GM12878 (cell line): ENCODE measurements around the gene CATSPERZ. TPM values are rescaled to one million over a fixed set of nuclear protein-coding genes. Genes with fewer than 3 reads are reported as not detected.

ENCODE experiments used
- ATAC-seq: fragments of 200-7000 bp; cut with Tn5 transposase; 3 replicates; pipeline ENCODE4 v1.9.1; 2020; ENCODE audit warnings: mild to moderate bottlenecking, moderate library complexity
- BruUV-seq: library from RNA; stranded (reverse); fragments of 400-500 nt; replicated peaks from 2 replicates; lab custom pipeline; 2021; lab: Mats Ljungman, UMichigan
- CTCF ChIA-PET: fragments of 300-600 bp; sonication (Branson Sonifier 250); formaldehyde crosslinking; extraction: SDS; loops from one replicate; lab custom pipeline; 2021; ENCODE audit warnings: inconsistent platforms; lab: Yijun Ruan, JAX
- POLR2A ChIA-PET: fragments of 350-600 bp; formaldehyde crosslinking; extraction: SDS; loops from one replicate; lab custom pipeline; 2021; ENCODE audit warnings: inconsistent platforms; lab: Charles Lee
- RAD21 ChIA-PET: fragments of 300-600 bp; sonication (Branson Sonifier 250); formaldehyde crosslinking; loops from one replicate; lab custom pipeline; 2023; ENCODE audit warnings: antibody characterized with exemption; ENCODE audit not compliant: unreplicated experiment; lab: Charles Lee
- SMC1A ChIA-PET: fragments of 300-600 bp; sonication (Branson Sonifier 250); formaldehyde crosslinking; loops from one replicate; lab custom pipeline; 2023; ENCODE audit not compliant: unreplicated experiment, uncharacterized antibody; lab: Charles Lee
- DNase-seq: peaks from one replicate; pipeline ENCODE4 v3.0.0-alpha.2; 2011; ENCODE audit warnings: low read depth, low spot score
- FAIRE-seq: peaks from 3 replicates; lab custom pipeline; 2011; peaks lifted over from hg19 to GRCh38; lab: Jason Lieb, UNC
- H2AFZ ChIP-seq: 2 replicates; pipeline ENCODE4 v1.6.0; 2011; ENCODE audit warnings: low read depth, low read length, control low read depth; ENCODE audit not compliant: control insufficient read depth
- H3K27ac ChIP-seq: 2 replicates; pipeline ENCODE4 v1.5.1; 2011; ENCODE audit warnings: control low read depth; ENCODE audit not compliant: control insufficient read depth, insufficient read depth
- H3K27me3 ChIP-seq, 2 experiments: replicated peaks in 1 of 2; 2 replicates each; pipeline versions ENCODE4 v1.6.0 to v1.6.1; 2011; ENCODE audit warnings: low read length in 1 of 2; ENCODE audit not compliant: control insufficient read depth in 2 of 2, insufficient read depth in 2 of 2
- H3K36me3 ChIP-seq, 2 experiments: 2 replicates each; pipeline ENCODE4 v1.5.1; 2011; ENCODE audit warnings: low read length in 1 of 2; ENCODE audit not compliant: control insufficient read depth in 2 of 2, insufficient read depth in 2 of 2
- H3K4me1 ChIP-seq: 2 replicates; pipeline ENCODE4 v1.6.1; 2011; ENCODE audit warnings: mild to moderate bottlenecking, low read length, moderate library complexity, mixed read lengths; ENCODE audit not compliant: control insufficient read depth, insufficient read depth
- H3K4me2 ChIP-seq: 2 replicates; pipeline ENCODE4 v1.6.0; 2011; ENCODE audit warnings: control low read depth; ENCODE audit not compliant: control insufficient read depth, insufficient read depth
- H3K4me3 ChIP-seq: fragments of 200-600 bp; sonication (generic); 2 replicates; pipeline ENCODE4 v1.5.1; 2016
- H3K79me2 ChIP-seq: 2 replicates; pipeline ENCODE4 v1.6.0; 2011; ENCODE audit warnings: low read length; ENCODE audit not compliant: control insufficient read depth, insufficient read depth
- H3K9ac ChIP-seq: 2 replicates; pipeline ENCODE4 v1.8.0; 2011; ENCODE audit warnings: low read length, control low read depth, mixed read lengths; ENCODE audit not compliant: control insufficient read depth, insufficient read depth
- H3K9me3 ChIP-seq: replicated peaks from 3 replicates; pipeline ENCODE4 v1.5.1; 2011; ENCODE audit warnings: mild to moderate bottlenecking, low read length; ENCODE audit not compliant: control insufficient read depth, insufficient read depth
- H4K20me1 ChIP-seq: 2 replicates; pipeline ENCODE4 v1.6.0; 2011; ENCODE audit not compliant: control insufficient read depth, insufficient read depth
- ASH2L ChIP-seq: fragments of 300-600, 200-600 bp; sonication (generic); IDR thresholded peaks from 2 replicates; pipeline ENCODE4 v1.6.1; 2017; ENCODE audit warnings: low read depth, mild to moderate bottlenecking, borderline replicate concordance
- EZH2 ChIP-seq: IDR thresholded peaks from 2 replicates; pipeline ENCODE4 v1.6.1; 2012; ENCODE audit warnings: low read depth, mild to moderate bottlenecking, control low read depth, inconsistent platforms, low read length, borderline replicate concordance; ENCODE audit not compliant: control insufficient read depth
- HDAC2 ChIP-seq: fragments of 200-600 bp; sonication (generic); IDR thresholded peaks from 2 replicates; pipeline ENCODE4 v1.6.1; 2017
- HDAC6 ChIP-seq: fragments of 200-600 bp; sonication (generic); IDR thresholded peaks from one replicate; pipeline ENCODE4 v1.8.0; 2017; ENCODE audit warnings: antibody characterized with exemption; ENCODE audit not compliant: unreplicated experiment
- KLF5 ChIP-seq: fragments of 450-650 bp; IDR thresholded peaks from 2 replicates; pipeline ENCODE4 v1.6.1; 2014; ENCODE audit warnings: mild to moderate bottlenecking; ENCODE audit not compliant: partially characterized antibody
- NFYA ChIP-seq: IDR thresholded peaks from 2 replicates; pipeline ENCODE4 v1.6.1; 2011; ENCODE audit warnings: low read depth, mild to moderate bottlenecking, low read length, improper control_type of control experiment, borderline replicate concordance
- NR2C1 ChIP-seq: fragments of 450-650 bp; IDR thresholded peaks from 2 replicates; pipeline ENCODE4 v1.6.1; 2017; ENCODE audit warnings: antibody characterized with exemption, mild to moderate bottlenecking, moderate library complexity
- NR2F1 ChIP-seq: fragments of 450-650 bp; conservative IDR thresholded peaks from 2 replicates; pipeline ENCODE4 v1.6.1; 2017; ENCODE audit warnings: mild to moderate bottlenecking
- PAX5 ChIP-seq: IDR thresholded peaks from 2 replicates; pipeline ENCODE4 v1.6.1; 2011; ENCODE audit warnings: low read depth, low read length, borderline replicate concordance
- SMAD5 ChIP-seq: IDR thresholded peaks from 2 replicates; pipeline ENCODE4 v1.6.1; 2016; ENCODE audit warnings: antibody characterized with exemption, low read depth
- SMARCA5 ChIP-seq: fragments of 450-650 bp; IDR thresholded peaks from 2 replicates; pipeline ENCODE4 v1.6.1; 2017; ENCODE audit warnings: mild to moderate bottlenecking
- SREBF2 ChIP-seq: IDR thresholded peaks from 2 replicates; pipeline ENCODE4 v1.6.1; 2012; ENCODE audit warnings: mild to moderate bottlenecking, low read length
- SUZ12 ChIP-seq: fragments of 200-600 bp; sonication (generic); IDR thresholded peaks from one replicate; pipeline ENCODE4 v1.6.1; 2018; ENCODE audit warnings: antibody characterized with exemption, mild to moderate bottlenecking; ENCODE audit not compliant: unreplicated experiment
- TAF1 ChIP-seq: IDR thresholded peaks from 2 replicates; pipeline ENCODE4 v1.6.1; 2011; ENCODE audit warnings: mild to moderate bottlenecking, low read depth, low read length, borderline replicate concordance
- TARDBP ChIP-seq: IDR thresholded peaks from 2 replicates; pipeline ENCODE4 v1.6.1; 2016; ENCODE audit warnings: borderline replicate concordance
- TCF3 ChIP-seq: IDR thresholded peaks from 2 replicates; pipeline ENCODE4 v1.6.1; 2012; ENCODE audit warnings: low read depth, mild to moderate bottlenecking, low read length, borderline replicate concordance; ENCODE audit not compliant: insufficient read depth
- TCF7 ChIP-seq: IDR thresholded peaks from 2 replicates; pipeline ENCODE4 v1.6.1; 2014; ENCODE audit warnings: antibody characterized with exemption, borderline replicate concordance
- WGBS: methylation state at CpG from one replicate; pipeline ENCODE4 v1.1.6; 2016; ENCODE audit warnings: low lambda C conversion rate; ENCODE audit not compliant: insufficient replicate concordance, insufficient coverage; ENCODE audit errors: missing lambda C conversion rate; 5-methylcytosine and 5-hydroxymethylcytosine counted together
- in situ Hi-C: fragments of 300-500 bp; cut with MboI; formaldehyde crosslinking; loops from 9 replicates; pipeline ENCODE4 v1.14.3; 2018; ENCODE audit warnings: mixed read lengths
- intact Hi-C: fragments of 100-400 bp; cut with micrococcal nuclease; formaldehyde crosslinking; loops from one replicate; pipeline ENCODE4 v1.14.2; 2022; ENCODE audit not compliant: unreplicated experiment
- polyA plus RNA-seq, 11 experiments: library from polyadenylated mRNA; depleted of rRNA in 4 of 11; unstranded in 6 of 11; stranded (reverse) in 5 of 11; fragments of >200 nt; fragmentation: Nextera tagmentation in 4 of 11; fragmentation: Illumina TruSeq in 1 of 11; extraction: Ambion mirVana in 4 of 11; extraction: Trizol in 1 of 11; gene quantifications; 1 replicate in 1 of 11; 2 replicates in 10 of 11; pipeline versions ENCODE4 v1.2.1 to v1.2.3, GENCODE V29; 2011 to 2016; ENCODE audit warnings: inconsistent platforms in 2 of 11, missing spikeins in 2 of 11, low read depth in 1 of 11
- total RNA-seq, 4 experiments: library from RNA; depleted of rRNA in 3 of 4; stranded (reverse); fragments of >200 nt in 3 of 4; fragmentation: Illumina TruSeq in 1 of 4; extraction: Trizol in 1 of 4; gene quantifications; 2 replicates each; pipeline versions ENCODE4 v1.2.1 to v1.2.3, GENCODE V29; 2013 to 2021
- TF ChIP-seq, protein P1 (sequence below): IDR thresholded peaks from 2 replicates; pipeline ENCODE4 v1.6.1; 2012; ENCODE audit warnings: low read depth, low read length, improper control_type of control experiment
- TF ChIP-seq, protein P2 (sequence below): fragments of 450-650 bp; IDR thresholded peaks from 2 replicates; pipeline ENCODE4 v1.6.1; 2016; ENCODE audit warnings: mild to moderate bottlenecking, moderate library complexity, borderline replicate concordance

CATSPERZ gene
- total and polyA plus RNA-seq, 10 of the 15 experiments (the other 5 are each of a cell fraction or from before 2014, with no cell fraction given), result 0.12 to 0.31 TPM; not detected in 8

DNA sequence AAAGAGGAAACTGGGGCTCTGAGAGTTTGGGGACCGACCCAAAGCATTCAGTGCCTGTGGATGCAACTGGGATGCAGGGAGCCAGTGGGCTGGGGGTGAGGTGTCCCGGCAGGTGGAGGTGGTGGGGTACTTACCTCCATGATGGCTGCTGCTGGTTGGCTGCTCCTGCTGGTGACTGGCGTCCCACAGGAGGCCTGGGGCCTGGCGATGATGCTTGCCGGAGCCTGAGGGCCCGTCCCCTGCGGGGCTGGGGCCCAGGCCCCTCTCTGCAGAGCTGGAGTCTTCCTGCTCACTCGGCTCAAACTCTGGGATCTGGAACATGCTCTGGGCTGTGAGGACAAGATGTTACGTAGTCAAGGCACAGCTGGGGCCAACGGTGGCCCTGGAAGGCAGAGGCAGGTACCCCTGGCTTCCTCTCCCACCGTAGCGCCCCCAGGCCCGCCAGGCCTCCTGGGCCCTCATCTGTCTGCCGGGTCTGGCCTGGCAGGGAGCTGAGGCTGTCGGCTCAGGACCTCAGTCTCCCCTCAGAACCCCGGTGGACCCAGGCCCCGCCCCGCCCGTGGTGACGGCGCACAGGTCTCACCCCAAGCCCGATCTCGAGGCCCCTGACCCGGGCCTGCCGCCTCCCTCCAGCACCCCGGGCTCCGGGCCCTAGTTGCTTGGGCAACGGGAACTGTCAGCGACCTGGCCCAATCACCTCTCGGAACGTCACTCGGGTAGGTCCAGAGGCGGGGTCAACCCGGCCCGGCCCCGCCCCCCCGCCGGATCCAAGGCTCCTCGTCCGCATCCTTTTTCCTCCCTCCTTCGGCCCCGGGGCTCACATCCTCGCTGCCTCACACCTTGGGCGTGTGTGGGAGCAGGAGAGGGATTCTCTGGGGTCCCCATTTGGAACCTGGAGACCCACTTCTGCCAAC, 15.9 kb upstream of the CATSPERZ start, which contains the start of gene BAD:
Gene BAD (minus strand): TSS at position 618 of the 914 bp plus-strand sequence. CDS start 297 bp downstream, at position 321.
- CTCF ChIA-PET, result interaction anchor here (0.6 to 5.5 kb wide), 11 partner anchors 14 to 80 kb away, joined by 3 to 46 read pairs (median 4); partner anchors contain the start of genes CATSPERZ, ESRRA, FERMT3 and PLCB3
- Histone ChIP-seq H3K27me3 (no peaks in the 10 kb centered on the region), H3K9me3 (no peaks in the 10 kb centered on the region), H3K4me1 (peaks cover 7% of the 10 kb centered on the region), H2AFZ (peak within 1 kb of the TSS; percentile 96), H3K36me3 (peaks cover 0 to 2% of the 10 kb centered on the region in 2 experiments; a peak in 2 of 4 replicates), H3K9ac (peak within 1 kb of the TSS; percentile 81), H3K4me2 (peak within 1 kb of the TSS; percentile 93), H3K27ac (peak within 1 kb of the TSS; percentile 91), H3K79me2 (peaks cover 15% of the 10 kb centered on the region), H4K20me1 (no peaks in the 10 kb centered on the region), H3K4me3 (peak within 1 kb of the TSS; percentile 86)
- DNase-seq (no peak), FAIRE-seq (peak; percentile 76), ATAC-seq (peak; percentile 94)
- SMC1A ChIA-PET, result interaction anchor here (0.6 to 3.5 kb wide), 7 partner anchors 13 to 142 kb away, joined by 3 to 16 read pairs (median 5); partner anchors contain the start of genes CATSPERZ, FERMT3, PRDX5 and TRMT112
- BruUV-seq, result TSS peak; percentile 83
- in situ Hi-C loops, result no loop called here
- RAD21 ChIA-PET, result interaction anchor here (0.6 to 2.7 kb wide), 9 partner anchors 13 to 80 kb away, joined by 3 to 10 read pairs (median 6); partner anchors contain the start of genes FERMT3, NUDT22, PRDX5 and TRMT112
- 2% methylated on average over 37 of the region's 44 CpGs for WGBS
- POLR2A ChIA-PET, result interaction anchor here (0.8 to 6.2 kb wide), 11 partner anchors 9 to 103 kb away, joined by 3 to 92 read pairs (median 8); partner anchors contain the start of genes ESRRA, FERMT3, FKBP2 and PRDX5
- intact Hi-C loops, result no loop called here
- no peak for TF ChIP-seq TCF3
- TF ChIP-seq SMAD5, result no peak
- TF ChIP-seq SMARCA5, result no peak
- TF ChIP-seq TARDBP, result no peak
- TF ChIP-seq TAF1, result peak; percentile 31
- TF ChIP-seq EZH2, result no peak
- TF ChIP-seq SUZ12, result no peak
- TF ChIP-seq NFYA, result no peak
- TF ChIP-seq, protein P1, sequence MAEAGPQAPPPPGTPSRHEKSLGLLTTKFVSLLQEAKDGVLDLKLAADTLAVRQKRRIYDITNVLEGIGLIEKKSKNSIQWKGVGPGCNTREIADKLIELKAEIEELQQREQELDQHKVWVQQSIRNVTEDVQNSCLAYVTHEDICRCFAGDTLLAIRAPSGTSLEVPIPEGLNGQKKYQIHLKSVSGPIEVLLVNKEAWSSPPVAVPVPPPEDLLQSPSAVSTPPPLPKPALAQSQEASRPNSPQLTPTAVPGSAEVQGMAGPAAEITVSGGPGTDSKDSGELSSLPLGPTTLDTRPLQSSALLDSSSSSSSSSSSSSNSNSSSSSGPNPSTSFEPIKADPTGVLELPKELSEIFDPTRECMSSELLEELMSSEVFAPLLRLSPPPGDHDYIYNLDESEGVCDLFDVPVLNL, result no peak
- TF ChIP-seq SREBF2, result peak; percentile 8; the same call in 1 of the 2 replicates
- TF ChIP-seq NR2F1, result peak; percentile 79
- TF ChIP-seq TCF7, result no peak
- no peak for TF ChIP-seq KLF5
- 0 out of 2 replicates have a peak, but pooled peaks have one; percentile 5 for TF ChIP-seq PAX5
- TF ChIP-seq HDAC6, result no peak
- TF ChIP-seq ASH2L, result no peak
- TF ChIP-seq HDAC2, result no peak
- TF ChIP-seq NR2C1, result peak; percentile 52
- TF ChIP-seq, protein P2, sequence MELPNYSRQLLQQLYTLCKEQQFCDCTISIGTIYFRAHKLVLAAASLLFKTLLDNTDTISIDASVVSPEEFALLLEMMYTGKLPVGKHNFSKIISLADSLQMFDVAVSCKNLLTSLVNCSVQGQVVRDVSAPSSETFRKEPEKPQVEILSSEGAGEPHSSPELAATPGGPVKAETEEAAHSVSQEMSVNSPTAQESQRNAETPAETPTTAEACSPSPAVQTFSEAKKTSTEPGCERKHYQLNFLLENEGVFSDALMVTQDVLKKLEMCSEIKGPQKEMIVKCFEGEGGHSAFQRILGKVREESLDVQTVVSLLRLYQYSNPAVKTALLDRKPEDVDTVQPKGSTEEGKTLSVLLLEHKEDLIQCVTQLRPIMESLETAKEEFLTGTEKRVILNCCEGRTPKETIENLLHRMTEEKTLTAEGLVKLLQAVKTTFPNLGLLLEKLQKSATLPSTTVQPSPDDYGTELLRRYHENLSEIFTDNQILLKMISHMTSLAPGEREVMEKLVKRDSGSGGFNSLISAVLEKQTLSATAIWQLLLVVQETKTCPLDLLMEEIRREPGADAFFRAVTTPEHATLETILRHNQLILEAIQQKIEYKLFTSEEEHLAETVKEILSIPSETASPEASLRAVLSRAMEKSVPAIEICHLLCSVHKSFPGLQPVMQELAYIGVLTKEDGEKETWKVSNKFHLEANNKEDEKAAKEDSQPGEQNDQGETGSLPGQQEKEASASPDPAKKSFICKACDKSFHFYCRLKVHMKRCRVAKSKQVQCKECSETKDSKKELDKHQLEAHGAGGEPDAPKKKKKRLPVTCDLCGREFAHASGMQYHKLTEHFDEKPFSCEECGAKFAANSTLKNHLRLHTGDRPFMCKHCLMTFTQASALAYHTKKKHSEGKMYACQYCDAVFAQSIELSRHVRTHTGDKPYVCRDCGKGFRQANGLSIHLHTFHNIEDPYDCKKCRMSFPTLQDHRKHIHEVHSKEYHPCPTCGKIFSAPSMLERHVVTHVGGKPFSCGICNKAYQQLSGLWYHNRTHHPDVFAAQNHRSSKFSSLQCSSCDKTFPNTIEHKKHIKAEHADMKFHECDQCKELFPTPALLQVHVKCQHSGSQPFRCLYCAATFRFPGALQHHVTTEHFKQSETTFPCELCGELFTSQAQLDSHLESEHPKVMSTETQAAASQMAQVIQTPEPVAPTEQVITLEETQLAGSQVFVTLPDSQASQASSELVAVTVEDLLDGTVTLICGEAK, result peak; percentile 66; the same call in 1 of the 2 replicates
